ENCODE results near the gene D2HGDH.

- no peak for TF ChIP-seq EZH2phosphoT487 (IDR thresholded peaks at IDR 0.05; ENCODE audit: unreplicated experiment)
- no peak for TF ChIP-seq CTCF (conservative IDR thresholded peaks at IDR 0.05; ENCODE audit: low read depth in 2 of 2)
- no peak for TF ChIP-seq EZH2 (IDR thresholded peaks at IDR 0.05; ENCODE audit: low read depth, unreplicated experiment)
These were observed 14.3 kb upstream of the D2HGDH start for GRCh38 chr2:241720099-241720498.
